Ovary (tissue), 9 donors: ENCODE data around the gene PTX4. TPM values are rescaled to one million over a fixed set of nuclear protein-coding genes. Genes with fewer than 3 reads are reported as not detected.

Source experiments
- DNase-seq, 5 donors: peaks; one replicate each; pipeline ENCODE4 v3.0.0-alpha.2; 2019 to 2020
- H3K27ac ChIP-seq, 2 donors: fragments of 200-600 bp; one replicate each; pipeline versions ENCODE4 v1.5.1 to v1.8.0; 2019 to 2022
- H3K27me3 ChIP-seq: fragments of 200-600 bp; one replicate; pipeline ENCODE4 v1.8.0; 2022
- H3K36me3 ChIP-seq: fragments of 200-600 bp; sonication (generic); one replicate; pipeline ENCODE4 v1.5.1; 2019
- H3K4me1 ChIP-seq: one replicate; pipeline ENCODE4 v1.8.1; 2013; ENCODE audit warnings: mild to moderate bottlenecking, moderate library complexity; ENCODE audit not compliant: insufficient read depth
- H3K4me3 ChIP-seq: fragments of 200-600 bp; sonication (generic); one replicate; pipeline ENCODE4 v1.5.1; 2017
- H3K9me3 ChIP-seq, 2 donors: fragments of 200-600 bp in 1 of 2; sonication (generic) in 1 of 2; one replicate each; pipeline versions ENCODE4 v1.5.1 to v1.8.1; 2013 to 2019; ENCODE audit warnings: mild to moderate bottlenecking in 1 of 2, moderate library complexity in 1 of 2
- CTCF ChIP-seq, 3 donors: fragments of 450-650 bp in 2 of 3; fragments of 200-600 bp in 1 of 3; IDR thresholded peaks; one replicate each; pipeline versions ENCODE4 v1.5.1 to v1.8.0; 2016 to 2022; ENCODE audit warnings: antibody characterized with exemption in 3 of 3, mild to moderate bottlenecking in 1 of 3
- EP300 ChIP-seq: sonication (generic); formaldehyde crosslinking; IDR thresholded peaks from one replicate; pipeline ENCODE4 v1.6.1; 2017; ENCODE audit warnings: antibody characterized with exemption
- POLR2A ChIP-seq: fragments of 450-650 bp; IDR thresholded peaks from one replicate; pipeline ENCODE4 v1.6.1; 2017; ENCODE audit warnings: antibody characterized with exemption, mild to moderate bottlenecking, moderate library complexity
- WGBS, 3 donors: extraction: QIAGEN DNeasy Blood & Tissue Kit in 1 of 3; methylation state at CpG; one replicate each; pipeline versions ENCODE4 v1.1.5 to v1.1.7; 2013 to 2017; 5-methylcytosine and 5-hydroxymethylcytosine counted together
- intact Hi-C, 4 donors: fragments of 100-400 bp; cut with DNase I; formaldehyde crosslinking; loops; one replicate each; pipeline versions ENCODE4 v1.11.0 to v1.15.1; 2022 to 2023
- polyA plus RNA-seq, 2 donors: library from polyadenylated mRNA; stranded (reverse); fragments of 200-250 nt in 1 of 2; fragments of 350-450 nt in 1 of 2; fragmentation: Illumina TruSeq in 1 of 2; extraction: RNeasy Lipid Tissue Mini Kit (QIAGEN cat#74804) in 1 of 2; gene quantifications; one replicate each; pipeline ENCODE4 v1.2.3, GENCODE V29; 2013 to 2014
- total RNA-seq, 7 donors: library from RNA; depleted of rRNA in 2 of 7; stranded (reverse); fragments of >200 nt in 2 of 7; fragmentation: NEBNext Ultra II Directional in 3 of 7; extraction: Animal tissue kit (Norgen Biotek cat#: 25700) in 3 of 7; gene quantifications; one replicate each; pipeline versions ENCODE4 v1.1.0 to v1.2.4, GENCODE V29; 2016 to 2023
- donor health status: DM: no; HTN: no; CAD: no; lungs with moderate emphysema.
- donor health status: DM: no; HTN: no; CAD: no.
- donor health status: Bipolar disorder and iron deficiency.
- donor health status: DM: yes; HTN: yes; CAD: no.
- donor health status: DM: no; HTN: no; CAD: no.
- donor health status: DM: yes; HTN: yes; CAD: no.

PTX4 gene
- total and polyA plus RNA-seq, 9 donors, result 0.05 to 0.40 (median 0.15) TPM; not detected in 6

GRCh38 chr16:1477033-1477432 lies 11.7 kb downstream of the PTX4 start:
- 84 to 93% (median 92%) methylated on average over 10 of the region's 10 CpGs for WGBS, 3 donors
- Histone ChIP-seq H3K9me3 (no peaks in the 10 kb centered on the region), H3K27me3 (no peaks in the 10 kb centered on the region), H3K4me1 (peaks cover 8% of the 10 kb centered on the region), H3K27ac (no peak overlapping the region), H3K4me3 (no peak overlapping the region), H3K36me3 (no peaks in the 10 kb centered on the region)
- TF ChIP-seq EP300 (no peak), POLR2A (no peak), CTCF (IDR thresholded peaks at IDR 0.05) (no peak)
- intact Hi-C loops, result loop anchor here in 1 of 4 donors (10.0 kb wide), 1 partner anchor 218 kb away; no protein-coding TSS in a partner anchor
- DNase-seq, result no peak

DNA sequence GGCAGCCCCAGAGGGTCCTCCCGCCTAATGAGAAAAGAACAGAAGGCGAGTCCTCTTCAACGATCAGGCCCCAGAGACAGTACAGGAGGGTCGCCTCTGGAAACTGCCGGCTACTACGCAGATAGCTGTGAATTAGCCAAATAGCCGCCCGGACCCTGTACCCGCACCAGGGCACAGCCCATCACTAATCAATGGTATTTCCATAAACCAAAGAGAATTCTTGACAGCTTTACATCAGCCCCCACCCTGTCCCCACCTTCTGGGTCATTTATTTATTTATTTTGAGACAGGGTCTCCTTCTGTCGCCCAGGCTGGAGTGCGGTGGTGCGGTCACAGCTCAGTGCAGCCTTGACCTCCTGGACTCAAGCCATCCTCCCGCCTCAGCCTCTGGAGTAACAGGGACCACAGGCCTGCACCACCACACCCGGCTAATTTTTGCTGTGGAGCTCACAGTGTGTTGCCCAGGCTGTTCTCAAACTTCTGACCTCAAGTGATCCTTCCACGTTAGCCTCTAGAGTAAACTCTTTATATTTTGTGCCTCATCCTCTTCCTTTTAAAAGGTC lies 13.1 kb downstream of the PTX4 start:
- H3K27ac ChIP-seq, result peak overlapping the region; percentile 79 to 91
- TF ChIP-seq CTCF (IDR thresholded peaks at IDR 0.05) (no peak), POLR2A (no peak), EP300 (no peak)
- no peaks in the 10 kb centered on the region for H3K36me3 ChIP-seq
- DNase-seq, result peak in 2 of 5 donors; percentile 45 to 54
- peaks cover 11% of the 10 kb centered on the region for H3K4me1 ChIP-seq
- H3K9me3 ChIP-seq, result no peaks in the 10 kb centered on the region
- H3K4me3 ChIP-seq, result peak overlapping the region; percentile 68
- H3K27me3 ChIP-seq, result no peaks in the 10 kb centered on the region
- 33 to 53% (median 38%) methylated on average over 15 of the region's 15 CpGs for WGBS, 3 donors
- intact Hi-C loops, result loop anchor here in 1 of 4 donors (10.0 kb wide), 1 partner anchor 219 kb away; no protein-coding TSS in a partner anchor

DNA sequence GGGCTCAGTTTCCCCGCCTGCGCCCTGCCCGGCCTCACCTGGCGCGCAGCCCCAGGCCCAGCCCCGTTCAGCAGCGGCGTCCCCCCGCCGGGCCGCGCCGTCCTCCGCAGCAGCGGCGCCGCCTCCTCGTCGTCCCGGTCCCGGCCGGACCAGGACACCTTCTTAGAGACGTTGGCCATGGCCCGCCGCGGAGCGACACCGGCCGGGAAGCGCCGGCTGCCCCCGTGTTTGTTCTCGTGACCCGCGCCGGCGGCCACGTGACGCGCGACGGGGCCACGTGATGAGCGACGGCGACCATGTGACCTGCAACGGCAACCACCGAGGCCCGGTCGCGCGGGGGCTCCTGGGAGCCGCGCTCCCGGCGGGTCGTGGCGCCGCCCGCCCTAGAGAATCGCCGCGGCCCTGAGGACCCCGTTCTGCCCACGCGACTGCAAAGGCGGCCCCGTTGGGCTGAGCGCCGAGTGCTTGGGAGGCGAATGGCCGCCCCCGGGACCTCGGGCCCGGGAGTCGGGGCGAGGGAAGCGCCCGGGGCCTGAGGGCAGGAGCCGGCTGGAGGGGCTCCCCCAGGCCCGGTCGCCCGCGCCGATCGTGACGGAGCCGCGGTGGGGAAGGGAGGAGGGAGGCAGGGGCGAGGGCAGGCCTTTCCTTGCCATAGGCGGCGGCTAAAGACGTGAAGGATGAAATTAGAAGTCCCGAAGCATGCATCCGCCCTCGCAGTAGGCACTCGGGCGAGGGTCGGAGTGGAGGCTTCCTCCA lies 13.8 kb downstream of the PTX4 start, which contains the start of gene CLCN7:
CLCN7 (minus strand) TSS at position 233 of the 756 bp plus-strand sequence; CDS start at position 179, 54 bp downstream.
- Histone ChIP-seq H3K27ac (peak within 1 kb of the TSS; percentile 79 to 91), H3K4me3 (peak within 1 kb of the TSS; percentile 68), H3K9me3 (no peaks in the 10 kb centered on the region), H3K4me1 (peaks cover 11% of the 10 kb centered on the region), H3K36me3 (no peaks in the 10 kb centered on the region), H3K27me3 (no peaks in the 10 kb centered on the region)
- peak; percentile 87 to 93 (median 90) for DNase-seq
- TF ChIP-seq EP300 (peak; percentile 55), CTCF (IDR thresholded peaks at IDR 0.05) (no peak), POLR2A (peak; percentile 87)
- WGBS, 3 donors, result 0 to 1% (median 1%) methylated on average over 23 to 99 of the region's 99 CpGs
- intact Hi-C loops, result loop anchor here in 1 of 4 donors (10.0 kb wide), 1 partner anchor 220 kb away; no protein-coding TSS in a partner anchor

GRCh38 chr16:1474082-1474795 lies 14.5 kb downstream of the PTX4 start:
- H3K36me3 ChIP-seq, result no peaks in the 10 kb centered on the region
- intact Hi-C loops, result loop anchor here in 1 of 4 donors (10.0 kb wide), 1 partner anchor 221 kb away; no protein-coding TSS in a partner anchor
- H3K4me1 ChIP-seq, result peaks cover 11% of the 10 kb centered on the region
- peak overlapping the region; percentile 68 for H3K4me3 ChIP-seq
- no peaks in the 10 kb centered on the region for H3K27me3 ChIP-seq
- H3K27ac ChIP-seq, result peak overlapping the region; percentile 79 to 91
- no peak for DNase-seq
- TF ChIP-seq EP300, result no peak
- TF ChIP-seq CTCF (IDR thresholded peaks at IDR 0.05), result no peak
- TF ChIP-seq POLR2A, result no peak
- 5 to 28% (median 7%) methylated on average over 15 to 57 of the region's 57 CpGs for WGBS, 3 donors
- H3K9me3 ChIP-seq, result no peaks in the 10 kb centered on the region
